Spleen (tissue), 11 donors: ENCODE data around the gene DLG2. TPM values are rescaled to one million over a fixed set of nuclear protein-coding genes. Genes with fewer than 3 reads are reported as not detected.

Experiments used
- DNase-seq: peaks from one replicate; pipeline ENCODE4 v3.0.0-alpha.2; 2020
- H3K27ac ChIP-seq, 8 donors: fragments of 200-600 bp; sonication (generic) in 7 of 8; 1 replicate in 4 of 8; 2 replicates in 4 of 8; pipeline versions ENCODE4 v1.5.0 to v1.8.0; 2016 to 2021; ENCODE audit warnings: inconsistent platforms in 4 of 8, mild to moderate bottlenecking in 4 of 8, moderate library complexity in 1 of 8
- H3K27me3 ChIP-seq, 7 donors: fragments of 200-600 bp; sonication (generic) in 6 of 7; replicated peaks in 1 of 7; 1 replicate in 4 of 7; 2 replicates in 3 of 7; pipeline versions ENCODE4 v1.5.0 to v1.8.0; 2016 to 2021; ENCODE audit warnings: inconsistent platforms in 3 of 7, mild to moderate bottlenecking in 1 of 7
- H3K36me3 ChIP-seq, 6 donors: fragments of 200-600 bp; sonication (generic) in 5 of 6; 1 replicate in 4 of 6; 2 replicates in 2 of 6; pipeline versions ENCODE4 v1.5.0 to v1.8.0; 2016 to 2021; ENCODE audit warnings: inconsistent platforms in 2 of 6
- H3K4me1 ChIP-seq, 6 donors: fragments of 200-600 bp; sonication (generic) in 5 of 6; 1 replicate in 3 of 6; 2 replicates in 3 of 6; pipeline versions ENCODE4 v1.5.0 to v1.8.0; 2016 to 2021; ENCODE audit warnings: inconsistent platforms in 3 of 6
- H3K4me3 ChIP-seq, 8 donors: fragments of 200-600 bp; sonication (generic) in 7 of 8; 1 replicate in 4 of 8; 2 replicates in 4 of 8; pipeline versions ENCODE4 v1.5.0 to v1.8.0; 2016 to 2021; ENCODE audit warnings: inconsistent platforms in 4 of 8, mild to moderate bottlenecking in 4 of 8, moderate library complexity in 2 of 8
- H3K9me3 ChIP-seq, 8 donors: fragments of 200-600 bp; sonication (generic) in 7 of 8; 1 replicate in 4 of 8; 2 replicates in 4 of 8; pipeline versions ENCODE4 v1.5.0 to v1.8.0; 2016 to 2021; ENCODE audit warnings: inconsistent platforms in 4 of 8
- POLR2A ChIP-seq, 3 donors: fragments of 450-650 bp; IDR thresholded peaks; one replicate each; pipeline ENCODE4 v1.5.1; 2017; ENCODE audit warnings: antibody characterized with exemption in 3 of 3, mild to moderate bottlenecking in 1 of 3
- POLR2AphosphoS5 ChIP-seq, 3 donors: sonication (generic); formaldehyde crosslinking; IDR thresholded peaks; one replicate each; pipeline ENCODE4 v1.5.1; 2017; ENCODE audit warnings: antibody characterized with exemption in 3 of 3
- WGBS, 5 donors: extraction: QIAGEN DNeasy Blood & Tissue Kit in 3 of 5; methylation state at CpG; one replicate each; pipeline versions ENCODE4 v1.1.5 to v1.1.7; 2013 to 2018; 5-methylcytosine and 5-hydroxymethylcytosine counted together
- intact Hi-C: fragments of 100-400 bp; cut with DNase I; formaldehyde crosslinking; loops from one replicate; pipeline ENCODE4 v1.15.0; 2023; ENCODE audit warnings: low total_unique reads
- polyA plus RNA-seq, 3 donors: library from polyadenylated mRNA; stranded (reverse); fragments of 200-250 nt; gene quantifications; one replicate each; pipeline ENCODE4 v1.2.1, GENCODE V29; 2013
- total RNA-seq, 7 donors: library from RNA; depleted of rRNA in 3 of 7; stranded (reverse); fragments of >200 nt in 3 of 7; fragmentation: NEBNext Ultra II Directional in 4 of 7; extraction: Animal tissue kit (Norgen Biotek cat#: 25700) in 4 of 7; gene quantifications; one replicate each; pipeline versions ENCODE4 v1.1.0 to v1.2.1, GENCODE V29; 2016 to 2021
- TF ChIP-seq, protein P1 (sequence below), 11 experiments: fragments of 200-600 bp in 7 of 11; fragments of 450-650 bp in 4 of 11; sonication (generic) in 4 of 11; IDR thresholded peaks in 8 of 11; conservative IDR thresholded peaks in 3 of 11; 1 replicate in 7 of 11; 2 replicates in 4 of 11; pipeline versions ENCODE4 v1.4.0 to v1.8.0; 2016 to 2021; ENCODE audit warnings: antibody characterized with exemption in 11 of 11, inconsistent platforms in 4 of 11, mild to moderate bottlenecking in 1 of 11
- donor health status: healthy with polysubstance abuse.
- donor health status: DM: no; HTN: no; CAD: no; lungs with moderate emphysema.
- donor health status: DM: no; HTN: no; CAD: no.
- donor health status: Bipolar disorder and iron deficiency.
- donor health status: healthy.
- donor health status: DM: no; HTN: no; CAD: no.
- donor health status: DM: yes; HTN: yes; CAD: no.

The DLG2 gene
- total and polyA plus RNA-seq, 10 donors, result 0.43 to 12.7 (median 7.9) TPM

DNA sequence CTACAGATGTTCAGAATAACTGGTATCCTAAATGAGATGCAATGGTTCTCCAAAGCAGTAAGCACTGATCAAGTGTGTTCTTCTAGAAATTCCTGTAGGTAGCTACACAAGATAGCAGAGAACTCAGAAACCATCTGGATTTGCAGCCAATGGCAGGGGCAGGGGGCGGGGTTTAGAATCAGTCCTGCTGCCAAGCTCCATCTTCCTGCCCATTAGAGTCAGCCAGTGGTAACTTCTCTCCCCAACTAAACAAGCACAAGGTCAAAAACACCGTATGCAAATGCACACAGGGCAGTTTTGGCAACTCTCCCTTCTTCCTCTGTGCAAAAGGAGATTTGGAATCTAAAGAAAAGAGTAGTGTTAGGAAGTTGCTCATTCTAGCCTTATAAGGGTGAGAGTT is 2103.5 kb downstream of the DLG2 start:
- Histone ChIP-seq H3K4me1 (no peaks in the 10 kb centered on the region), H3K36me3 (no peaks in the 10 kb centered on the region), H3K4me3 (no peak overlapping the region), H3K27me3 (no peaks in the 10 kb centered on the region), H3K9me3 (peaks cover 0 to 5% (median under 1%) of the 10 kb centered on the region in 8 donors), H3K27ac (no peak overlapping the region)
- intact Hi-C loops, result no loop called here
- TF ChIP-seq POLR2A (IDR thresholded peaks at IDR 0.05), result no peak
- TF ChIP-seq, protein P1, sequence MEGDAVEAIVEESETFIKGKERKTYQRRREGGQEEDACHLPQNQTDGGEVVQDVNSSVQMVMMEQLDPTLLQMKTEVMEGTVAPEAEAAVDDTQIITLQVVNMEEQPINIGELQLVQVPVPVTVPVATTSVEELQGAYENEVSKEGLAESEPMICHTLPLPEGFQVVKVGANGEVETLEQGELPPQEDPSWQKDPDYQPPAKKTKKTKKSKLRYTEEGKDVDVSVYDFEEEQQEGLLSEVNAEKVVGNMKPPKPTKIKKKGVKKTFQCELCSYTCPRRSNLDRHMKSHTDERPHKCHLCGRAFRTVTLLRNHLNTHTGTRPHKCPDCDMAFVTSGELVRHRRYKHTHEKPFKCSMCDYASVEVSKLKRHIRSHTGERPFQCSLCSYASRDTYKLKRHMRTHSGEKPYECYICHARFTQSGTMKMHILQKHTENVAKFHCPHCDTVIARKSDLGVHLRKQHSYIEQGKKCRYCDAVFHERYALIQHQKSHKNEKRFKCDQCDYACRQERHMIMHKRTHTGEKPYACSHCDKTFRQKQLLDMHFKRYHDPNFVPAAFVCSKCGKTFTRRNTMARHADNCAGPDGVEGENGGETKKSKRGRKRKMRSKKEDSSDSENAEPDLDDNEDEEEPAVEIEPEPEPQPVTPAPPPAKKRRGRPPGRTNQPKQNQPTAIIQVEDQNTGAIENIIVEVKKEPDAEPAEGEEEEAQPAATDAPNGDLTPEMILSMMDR (IDR thresholded peaks at IDR 0.05 in 8 of 11, conservative IDR thresholded peaks at IDR 0.05 in 3 of 11), result no peak
- TF ChIP-seq POLR2AphosphoS5 (IDR thresholded peaks at IDR 0.05), result no peak
- WGBS, 5 donors, result 51 to 79% (median 61%) methylated on average over 2 of the region's 2 CpGs
- no peak for DNase-seq

DNA sequence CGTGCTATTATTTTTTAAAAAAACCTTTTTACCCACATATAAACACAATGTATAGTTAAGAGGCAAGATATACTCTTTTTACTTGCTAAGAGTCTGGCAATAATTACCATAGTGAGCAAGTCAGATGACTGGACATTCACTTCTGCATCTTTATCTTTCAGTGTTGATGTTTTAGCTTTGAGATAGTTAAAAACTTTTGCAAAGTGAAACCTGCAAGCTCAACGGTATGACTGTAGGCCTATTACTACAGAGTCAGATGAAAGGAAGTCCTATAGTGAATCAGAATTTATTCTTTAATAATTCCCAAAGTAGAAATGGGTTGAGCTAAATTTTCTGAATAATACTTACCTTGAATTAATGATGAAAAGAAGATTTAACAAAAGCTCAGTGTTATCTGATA is 2104.2 kb downstream of the DLG2 start:
- H3K9me3 ChIP-seq, result peaks cover 0 to 12% (median 4%) of the 10 kb centered on the region in 8 donors
- H3K27ac ChIP-seq, result no peak overlapping the region
- H3K4me1 ChIP-seq, result no peaks in the 10 kb centered on the region
- TF ChIP-seq, protein P1 (IDR thresholded peaks at IDR 0.05 in 8 of 11, conservative IDR thresholded peaks at IDR 0.05 in 3 of 11), result no peak
- TF ChIP-seq POLR2AphosphoS5 (IDR thresholded peaks at IDR 0.05) (no peak), POLR2A (IDR thresholded peaks at IDR 0.05) (no peak)
- no peak overlapping the region for H3K4me3 ChIP-seq
- DNase-seq, result no peak
- no peaks in the 10 kb centered on the region for H3K27me3 ChIP-seq
- 59 to 84% (median 69%) methylated on average over 2 of the region's 2 CpGs for WGBS, 5 donors
- intact Hi-C loops, result no loop called here
- no peaks in the 10 kb centered on the region for H3K36me3 ChIP-seq

DNA sequence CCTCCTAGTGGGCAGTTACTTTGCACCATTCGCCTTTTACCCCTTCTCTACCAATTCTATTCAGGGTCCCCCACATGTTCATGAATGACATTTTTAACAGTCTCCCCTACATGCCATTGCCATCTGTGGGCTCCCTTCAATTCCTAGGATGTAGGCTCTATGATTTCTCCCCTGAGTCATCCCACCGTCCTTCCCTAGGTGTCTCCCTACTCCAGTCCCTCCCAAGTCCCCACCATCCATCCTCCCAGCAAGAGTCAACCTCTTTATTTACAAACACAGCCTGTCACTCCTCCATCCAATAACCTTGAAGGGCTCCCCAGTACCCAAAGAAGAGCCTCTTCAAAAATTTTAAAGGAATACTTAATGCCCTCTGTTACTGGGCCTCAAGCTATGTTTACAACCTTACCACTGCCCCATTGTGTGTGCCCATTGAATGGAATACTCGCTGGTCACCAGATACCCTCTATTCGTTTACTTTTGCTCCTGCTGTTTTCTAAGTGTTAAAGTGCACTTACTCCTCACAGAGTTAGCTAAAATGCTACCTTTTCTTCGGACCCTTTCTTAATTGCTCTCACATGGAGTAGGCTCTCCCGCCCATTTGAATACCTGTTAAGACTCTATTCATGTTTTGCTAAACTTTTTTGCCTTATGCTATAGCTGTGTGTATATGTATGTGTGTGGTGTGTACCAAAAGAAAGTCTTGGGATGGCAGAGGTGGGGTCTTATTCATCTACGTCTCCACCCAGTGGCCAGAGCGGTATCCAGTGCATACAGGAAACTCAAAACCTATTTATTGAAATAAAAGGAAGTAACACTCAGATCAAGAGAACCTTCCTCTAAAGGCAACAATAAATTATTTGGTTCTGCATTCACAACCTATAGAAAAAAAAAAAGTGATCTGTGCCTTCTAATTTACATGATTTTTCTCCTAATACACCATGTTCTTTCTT is 2105.2 kb downstream of the DLG2 start:
- no peak overlapping the region for H3K4me3 ChIP-seq
- intact Hi-C loops, result no loop called here
- TF ChIP-seq, protein P1 (IDR thresholded peaks at IDR 0.05 in 8 of 11, conservative IDR thresholded peaks at IDR 0.05 in 3 of 11), result no peak
- no peak for TF ChIP-seq POLR2A (IDR thresholded peaks at IDR 0.05)
- TF ChIP-seq POLR2AphosphoS5 (IDR thresholded peaks at IDR 0.05), result no peak
- no peak for DNase-seq
- no peaks in the 10 kb centered on the region for H3K36me3 ChIP-seq
- WGBS, 5 donors, result 62 to 68% (median 63%) methylated on average over 8 of the region's 8 CpGs
- H3K27ac ChIP-seq, result no peak overlapping the region
- no peaks in the 10 kb centered on the region for H3K27me3 ChIP-seq
- peaks cover 0 to 22% (median 4%) of the 10 kb centered on the region in 8 donors for H3K9me3 ChIP-seq
- H3K4me1 ChIP-seq, result no peaks in the 10 kb centered on the region

DNA sequence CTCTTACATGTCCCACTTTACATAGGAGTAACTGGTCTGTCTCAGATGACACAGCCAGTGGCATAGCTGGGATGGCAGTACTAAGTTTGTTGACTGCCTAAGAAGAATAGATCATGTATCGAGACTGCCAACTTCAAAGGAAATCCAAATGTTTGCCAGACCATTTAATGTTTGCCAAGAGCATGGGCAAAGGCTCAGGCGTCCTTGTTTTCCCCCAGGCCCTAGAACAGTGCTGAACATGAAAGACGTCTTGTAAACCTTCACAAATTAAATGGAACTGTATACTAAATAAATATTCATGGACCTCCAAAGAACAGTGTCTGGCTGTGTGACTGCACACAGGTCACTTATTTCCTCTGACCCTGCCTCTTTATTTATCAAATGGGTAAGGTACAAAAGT is 2106.3 kb downstream of the DLG2 start:
- no peak for DNase-seq
- H3K27ac ChIP-seq, result no peak overlapping the region
- 72 to 87% (median 86%) methylated on average over 3 of the region's 3 CpGs for WGBS, 5 donors
- H3K36me3 ChIP-seq, result no peaks in the 10 kb centered on the region
- peaks cover 0 to 22% (median 4%) of the 10 kb centered on the region in 8 donors for H3K9me3 ChIP-seq
- H3K4me3 ChIP-seq, result no peak overlapping the region
- H3K4me1 ChIP-seq, result no peaks in the 10 kb centered on the region
- TF ChIP-seq POLR2AphosphoS5 (IDR thresholded peaks at IDR 0.05) (no peak), POLR2A (IDR thresholded peaks at IDR 0.05) (no peak)
- TF ChIP-seq, protein P1 (IDR thresholded peaks at IDR 0.05 in 8 of 11, conservative IDR thresholded peaks at IDR 0.05 in 3 of 11), result no peak
- no peaks in the 10 kb centered on the region for H3K27me3 ChIP-seq
- intact Hi-C loops, result no loop called here
